ENCODE measurements around the gene FSIP1.

FSIP1 gene

DNA sequence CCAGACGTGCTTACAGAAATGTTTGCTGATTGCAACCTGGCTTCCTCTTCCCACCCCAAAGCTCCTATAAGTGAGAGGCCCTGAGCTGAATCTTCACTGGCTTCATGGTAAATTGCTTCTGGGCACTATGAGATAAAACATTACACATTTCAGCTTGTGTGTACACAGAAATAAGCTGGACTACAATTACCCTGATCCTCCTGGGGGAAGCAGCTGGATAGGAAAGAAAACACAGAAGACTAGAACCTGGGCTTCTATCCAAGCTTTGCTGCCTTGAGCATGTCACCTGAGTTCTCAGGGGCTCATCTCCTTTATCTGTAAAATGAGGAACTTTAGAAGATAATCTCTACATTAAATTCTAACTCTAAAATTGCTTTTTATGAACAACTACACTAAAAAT lies 161.4 kb downstream of the FSIP1 start:
- Histone ChIP-seq H3K23ac (ENCODE audit: low read length) (no peak overlapping the region), H3K9ac (ENCODE audit: low read length) (no peak overlapping the region), H2AK5ac (ENCODE audit: low read length) (no peak overlapping the region), H2AFZ (ENCODE audit: insufficient read depth, low read length, poor library complexity) (no peak overlapping the region), H3K4me1 (ENCODE audit: control insufficient read depth in 1 of 2, insufficient read depth in 2 of 2, low read length in 2 of 2) (peaks cover 5 to 9% of the 10 kb centered on the region in 2 experiments), H4K8ac (ENCODE audit: low read depth, low read length) (no peak overlapping the region), H3K36me3 (ENCODE audit: control insufficient read depth in 1 of 2, insufficient read depth in 2 of 2, low read length in 2 of 2) (no peaks in the 10 kb centered on the region), H4K91ac (ENCODE audit: low read depth, low read length) (no peak overlapping the region), H3K27me3 (ENCODE audit: insufficient read depth, low read length) (no peaks in the 10 kb centered on the region), H2BK120ac (ENCODE audit: insufficient read depth, low read length, poor library complexity) (no peak overlapping the region), H3K14ac (ENCODE audit: low read length) (no peak overlapping the region), H3K9me3 (ENCODE audit: insufficient read depth, low read depth, low read length) (no peaks in the 10 kb centered on the region), H3K4ac (ENCODE audit: low read depth, low read length) (no peak overlapping the region), H4K12ac (ENCODE audit: low read depth, low read length) (no peak overlapping the region), H3K4me2 (ENCODE audit: low read length) (no peak overlapping the region), H3K18ac (ENCODE audit: low read length) (no peak overlapping the region), H3K79me1 (ENCODE audit: low read length) (peaks cover 3% of the 10 kb centered on the region), H2BK5ac (ENCODE audit: low read depth, low read length, poor library complexity) (no peak overlapping the region), H3K27ac (ENCODE audit: low read depth, low read length) (no peak overlapping the region), H2BK12ac (ENCODE audit: low read length) (no peak overlapping the region), H3K79me2 (ENCODE audit: control insufficient read depth, insufficient read depth, low read length, poor library complexity) (no peaks in the 10 kb centered on the region), H3K4me3 (ENCODE audit: low read depth, low read length) (no peak overlapping the region)
- DNase-seq = no peak
- no CpG with 5 or more reads among the region's 1 CpG for WGBS (ENCODE audit: extremely low coverage, insufficient coverage, insufficient read length)

DNA sequence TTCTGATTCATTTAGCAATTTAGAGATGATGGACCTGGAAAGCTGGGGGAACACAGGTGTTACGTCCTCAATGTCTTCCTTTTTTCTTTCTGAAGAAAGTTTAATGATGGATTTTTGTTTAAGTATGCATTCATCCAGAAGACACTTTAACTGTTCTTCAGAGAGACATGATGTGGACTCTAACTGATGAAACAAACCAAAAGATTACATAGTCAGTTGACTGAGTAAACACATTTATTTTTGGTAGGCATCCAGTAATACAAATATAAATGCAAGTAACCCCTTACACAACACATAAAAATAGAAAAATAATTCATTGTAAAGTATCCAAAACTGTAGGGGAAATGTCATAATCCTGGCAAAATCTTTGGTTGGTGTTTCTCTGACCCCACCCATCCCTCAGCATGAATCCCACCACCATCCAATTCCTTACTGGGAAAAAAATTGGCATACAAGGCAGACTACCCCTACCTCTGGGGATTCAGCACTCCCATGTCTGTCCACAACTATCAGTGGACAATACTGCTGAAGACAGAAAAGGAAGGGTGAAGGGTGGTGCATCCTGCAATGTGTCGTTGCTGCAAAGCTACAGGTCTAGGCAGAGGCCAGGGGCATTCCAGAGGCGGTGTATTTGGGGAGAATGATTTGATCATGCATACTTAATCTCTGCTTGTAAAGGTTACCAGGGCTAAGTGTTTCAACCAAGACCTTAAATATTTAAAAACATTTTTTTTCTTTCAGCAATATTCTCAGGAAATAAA lies 164.4 kb downstream of the FSIP1 start:
- Histone ChIP-seq H3K9ac (ENCODE audit: low read length) (no peak overlapping the region), H3K4me3 (ENCODE audit: low read depth, low read length) (no peak overlapping the region), H3K36me3 (ENCODE audit: control insufficient read depth in 1 of 2, insufficient read depth in 2 of 2, low read length in 2 of 2) (no peaks in the 10 kb centered on the region), H3K18ac (ENCODE audit: low read length) (no peak overlapping the region), H2AK5ac (ENCODE audit: low read length) (no peak overlapping the region), H4K91ac (ENCODE audit: low read depth, low read length) (no peak overlapping the region), H2BK12ac (ENCODE audit: low read length) (no peak overlapping the region), H4K12ac (ENCODE audit: low read depth, low read length) (no peak overlapping the region), H3K4me2 (ENCODE audit: low read length) (no peak overlapping the region), H3K14ac (ENCODE audit: low read length) (no peak overlapping the region), H3K79me2 (ENCODE audit: control insufficient read depth, insufficient read depth, low read length, poor library complexity) (no peaks in the 10 kb centered on the region), H3K23ac (ENCODE audit: low read length) (no peak overlapping the region), H2AFZ (ENCODE audit: insufficient read depth, low read length, poor library complexity) (no peak overlapping the region), H3K27me3 (ENCODE audit: insufficient read depth, low read length) (no peaks in the 10 kb centered on the region), H3K4me1 (ENCODE audit: control insufficient read depth in 1 of 2, insufficient read depth in 2 of 2, low read length in 2 of 2) (no peaks in the 10 kb centered on the region), H2BK120ac (ENCODE audit: insufficient read depth, low read length, poor library complexity) (no peak overlapping the region), H2BK5ac (ENCODE audit: low read depth, low read length, poor library complexity) (no peak overlapping the region), H3K9me3 (ENCODE audit: insufficient read depth, low read depth, low read length) (no peaks in the 10 kb centered on the region), H3K79me1 (ENCODE audit: low read length) (no peaks in the 10 kb centered on the region), H3K27ac (ENCODE audit: low read depth, low read length) (no peak overlapping the region), H4K8ac (ENCODE audit: low read depth, low read length) (no peak overlapping the region), H3K4ac (ENCODE audit: low read depth, low read length) (no peak overlapping the region)
- DNase-seq = no peak
- WGBS (ENCODE audit: extremely low coverage, insufficient coverage, insufficient read length) = no CpG with 5 or more reads among the region's 3 CpGs

DNA sequence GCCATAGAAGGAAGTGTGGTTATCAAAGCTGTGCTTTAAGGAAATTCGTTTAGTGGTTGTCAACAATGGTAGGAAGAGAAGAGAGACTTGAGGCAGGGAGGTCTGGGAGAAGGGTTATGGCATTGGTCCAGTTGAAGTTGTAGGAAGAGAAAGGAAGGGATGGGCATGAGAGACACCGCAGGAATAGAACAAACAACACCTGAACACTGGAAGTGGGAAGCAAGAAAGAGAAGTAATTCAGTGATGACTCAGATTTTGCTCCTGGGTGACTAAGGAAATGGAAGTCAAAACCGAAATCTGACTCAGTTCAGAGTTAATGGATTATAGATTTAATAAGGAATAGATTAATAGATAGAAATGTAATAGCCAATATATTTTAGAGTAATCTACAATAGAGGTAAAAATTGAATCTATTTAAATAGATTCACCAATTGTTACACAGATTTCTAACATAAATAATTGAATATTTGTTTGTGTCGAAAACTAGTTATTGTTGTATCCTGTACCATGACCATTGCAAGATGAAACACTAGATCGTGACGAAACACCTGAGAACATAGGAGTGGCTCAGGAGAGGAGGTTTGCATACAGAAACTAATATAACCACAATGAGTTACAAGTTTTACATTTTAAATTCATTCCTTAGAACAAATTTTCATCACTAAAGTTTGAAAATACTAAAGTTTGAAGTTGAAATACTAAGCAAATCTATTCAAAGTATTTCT lies 165.7 kb downstream of the FSIP1 start:
- Histone ChIP-seq H2AFZ (ENCODE audit: insufficient read depth, low read length, poor library complexity) (no peak overlapping the region), H3K27me3 (ENCODE audit: insufficient read depth, low read length) (no peaks in the 10 kb centered on the region), H4K12ac (ENCODE audit: low read depth, low read length) (no peak overlapping the region), H3K9ac (ENCODE audit: low read length) (no peak overlapping the region), H3K14ac (ENCODE audit: low read length) (no peak overlapping the region), H3K18ac (ENCODE audit: low read length) (no peak overlapping the region), H4K8ac (ENCODE audit: low read depth, low read length) (no peak overlapping the region), H3K79me1 (ENCODE audit: low read length) (no peaks in the 10 kb centered on the region), H2BK12ac (ENCODE audit: low read length) (no peak overlapping the region), H3K36me3 (ENCODE audit: control insufficient read depth in 1 of 2, insufficient read depth in 2 of 2, low read length in 2 of 2) (no peaks in the 10 kb centered on the region), H2BK120ac (ENCODE audit: insufficient read depth, low read length, poor library complexity) (no peak overlapping the region), H3K4me2 (ENCODE audit: low read length) (no peak overlapping the region), H3K27ac (ENCODE audit: low read depth, low read length) (no peak overlapping the region), H4K91ac (ENCODE audit: low read depth, low read length) (no peak overlapping the region), H3K4ac (ENCODE audit: low read depth, low read length) (no peak overlapping the region), H3K4me1 (ENCODE audit: control insufficient read depth in 1 of 2, insufficient read depth in 2 of 2, low read length in 2 of 2) (no peaks in the 10 kb centered on the region), H3K4me3 (ENCODE audit: low read depth, low read length) (no peak overlapping the region), H3K9me3 (ENCODE audit: insufficient read depth, low read depth, low read length) (no peaks in the 10 kb centered on the region), H3K23ac (ENCODE audit: low read length) (no peak overlapping the region), H2AK5ac (ENCODE audit: low read length) (no peak overlapping the region), H2BK5ac (ENCODE audit: low read depth, low read length, poor library complexity) (no peak overlapping the region), H3K79me2 (ENCODE audit: control insufficient read depth, insufficient read depth, low read length, poor library complexity) (no peaks in the 10 kb centered on the region)
- DNase-seq = no peak
- WGBS (ENCODE audit: extremely low coverage, insufficient coverage, insufficient read length) = no CpG with 5 or more reads among the region's 6 CpGs

DNA sequence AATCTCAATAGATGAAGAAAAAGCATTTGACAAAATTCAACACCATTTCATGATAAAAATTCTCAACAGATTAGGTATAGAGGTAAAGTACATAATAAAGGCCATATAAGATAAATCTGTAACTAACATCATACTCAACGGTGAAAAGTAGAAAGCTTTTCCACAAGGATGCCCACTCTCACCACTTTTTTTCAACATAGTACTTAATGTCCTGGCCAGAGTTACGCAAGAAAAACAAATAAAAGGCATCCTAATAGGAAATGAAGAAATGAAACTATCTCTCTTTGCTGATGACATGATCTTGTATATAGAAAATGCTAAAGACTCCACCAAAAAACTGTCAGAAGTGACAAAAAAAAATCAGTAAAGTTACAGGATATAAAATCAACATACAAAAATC lies 168.8 kb downstream of the FSIP1 start:
- Histone ChIP-seq H3K9me3 (ENCODE audit: insufficient read depth, low read depth, low read length) (peaks cover 9% of the 10 kb centered on the region), H3K14ac (ENCODE audit: low read length) (no peak overlapping the region), H3K4me1 (ENCODE audit: control insufficient read depth in 1 of 2, insufficient read depth in 2 of 2, low read length in 2 of 2) (no peaks in the 10 kb centered on the region), H4K12ac (ENCODE audit: low read depth, low read length) (no peak overlapping the region), H2AK5ac (ENCODE audit: low read length) (no peak overlapping the region), H3K4me2 (ENCODE audit: low read length) (no peak overlapping the region), H4K8ac (ENCODE audit: low read depth, low read length) (no peak overlapping the region), H3K18ac (ENCODE audit: low read length) (no peak overlapping the region), H2AFZ (ENCODE audit: insufficient read depth, low read length, poor library complexity) (no peak overlapping the region), H3K36me3 (ENCODE audit: control insufficient read depth in 1 of 2, insufficient read depth in 2 of 2, low read length in 2 of 2) (no peaks in the 10 kb centered on the region), H3K23ac (ENCODE audit: low read length) (no peak overlapping the region), H3K4me3 (ENCODE audit: low read depth, low read length) (no peak overlapping the region), H4K91ac (ENCODE audit: low read depth, low read length) (no peak overlapping the region), H3K27me3 (ENCODE audit: insufficient read depth, low read length) (no peaks in the 10 kb centered on the region), H3K27ac (ENCODE audit: low read depth, low read length) (no peak overlapping the region), H3K79me2 (ENCODE audit: control insufficient read depth, insufficient read depth, low read length, poor library complexity) (no peaks in the 10 kb centered on the region), H2BK120ac (ENCODE audit: insufficient read depth, low read length, poor library complexity) (no peak overlapping the region), H2BK5ac (ENCODE audit: low read depth, low read length, poor library complexity) (no peak overlapping the region), H3K9ac (ENCODE audit: low read length) (no peak overlapping the region), H2BK12ac (ENCODE audit: low read length) (no peak overlapping the region), H3K4ac (ENCODE audit: low read depth, low read length) (no peak overlapping the region), H3K79me1 (ENCODE audit: low read length) (no peaks in the 10 kb centered on the region)
- WGBS (ENCODE audit: extremely low coverage, insufficient coverage, insufficient read length) = no CpG with 5 or more reads among the region's 2 CpGs
- DNase-seq = no peak
